Measurements from ENCODE around the gene WDCP.
"Not testable (repeated sequence)": the region's sequence is repeated elsewhere in the genome, so short reads cannot be mapped to it uniquely, and the experiment has no call there.

The WDCP gene

DNA sequence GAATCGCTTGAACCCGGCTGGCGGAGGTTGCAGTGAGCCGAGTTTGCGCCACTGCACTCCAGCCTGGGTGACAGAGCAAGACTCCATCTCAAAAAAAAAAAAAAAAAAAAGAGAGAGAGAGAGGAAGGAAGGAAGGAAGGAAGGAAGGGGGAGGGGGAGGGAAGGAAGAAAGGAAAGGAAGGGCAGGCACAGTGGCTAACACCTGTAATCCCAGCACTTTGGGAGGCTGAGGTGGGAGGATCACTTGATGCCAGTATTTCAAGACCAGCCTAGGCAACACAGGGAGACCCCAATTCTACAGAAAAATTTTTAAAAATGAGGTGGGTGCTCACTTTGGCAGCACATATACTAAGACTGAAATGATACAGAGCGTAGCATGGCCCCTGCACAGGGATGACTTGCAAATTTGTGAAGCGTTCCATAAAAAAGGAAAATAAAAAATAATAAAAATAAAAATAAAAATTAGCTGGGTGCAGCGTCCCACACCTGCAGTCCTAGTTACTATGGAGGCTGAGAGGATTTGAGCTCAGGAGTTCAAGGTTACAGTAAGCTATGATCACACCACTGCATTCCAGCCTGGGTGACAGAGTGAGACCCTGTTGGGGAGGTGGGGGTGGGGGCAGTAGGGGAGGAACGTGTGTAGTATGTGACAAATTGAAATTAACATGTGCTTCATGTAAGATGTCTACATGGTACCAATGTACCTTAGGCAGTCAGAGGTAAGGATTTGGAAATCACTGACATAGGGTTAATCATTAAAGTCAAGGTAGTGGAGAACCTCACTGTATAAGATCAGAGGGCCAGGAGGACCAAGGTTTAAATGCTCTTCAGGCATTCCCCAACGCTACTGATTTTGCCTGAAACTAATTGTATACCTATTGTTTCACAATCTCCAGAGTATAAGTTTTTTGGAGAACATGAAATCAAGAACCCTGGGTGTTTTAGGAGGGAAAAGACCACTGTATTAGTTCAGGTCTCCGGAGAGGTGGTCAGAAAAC, 1.4 kb downstream of the WDCP start:
- ChIA-PET POLR2A (no interaction called here), CTCF (interaction anchor here (0.7 to 1.8 kb wide), 2 partner anchors 118 to 119 kb away, joined by 3 to 9 read pairs; partner anchors contain the start of gene ATAD2B)
- no peak for DNase-seq (ENCODE audit: extremely low spot score)
- TF ChIP-seq, protein P1, sequence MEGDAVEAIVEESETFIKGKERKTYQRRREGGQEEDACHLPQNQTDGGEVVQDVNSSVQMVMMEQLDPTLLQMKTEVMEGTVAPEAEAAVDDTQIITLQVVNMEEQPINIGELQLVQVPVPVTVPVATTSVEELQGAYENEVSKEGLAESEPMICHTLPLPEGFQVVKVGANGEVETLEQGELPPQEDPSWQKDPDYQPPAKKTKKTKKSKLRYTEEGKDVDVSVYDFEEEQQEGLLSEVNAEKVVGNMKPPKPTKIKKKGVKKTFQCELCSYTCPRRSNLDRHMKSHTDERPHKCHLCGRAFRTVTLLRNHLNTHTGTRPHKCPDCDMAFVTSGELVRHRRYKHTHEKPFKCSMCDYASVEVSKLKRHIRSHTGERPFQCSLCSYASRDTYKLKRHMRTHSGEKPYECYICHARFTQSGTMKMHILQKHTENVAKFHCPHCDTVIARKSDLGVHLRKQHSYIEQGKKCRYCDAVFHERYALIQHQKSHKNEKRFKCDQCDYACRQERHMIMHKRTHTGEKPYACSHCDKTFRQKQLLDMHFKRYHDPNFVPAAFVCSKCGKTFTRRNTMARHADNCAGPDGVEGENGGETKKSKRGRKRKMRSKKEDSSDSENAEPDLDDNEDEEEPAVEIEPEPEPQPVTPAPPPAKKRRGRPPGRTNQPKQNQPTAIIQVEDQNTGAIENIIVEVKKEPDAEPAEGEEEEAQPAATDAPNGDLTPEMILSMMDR (IDR thresholded peaks at IDR 0.05; ENCODE audit: control extremely low read depth, extremely low read depth, low read depth, missing control alignments): no peak

DNA sequence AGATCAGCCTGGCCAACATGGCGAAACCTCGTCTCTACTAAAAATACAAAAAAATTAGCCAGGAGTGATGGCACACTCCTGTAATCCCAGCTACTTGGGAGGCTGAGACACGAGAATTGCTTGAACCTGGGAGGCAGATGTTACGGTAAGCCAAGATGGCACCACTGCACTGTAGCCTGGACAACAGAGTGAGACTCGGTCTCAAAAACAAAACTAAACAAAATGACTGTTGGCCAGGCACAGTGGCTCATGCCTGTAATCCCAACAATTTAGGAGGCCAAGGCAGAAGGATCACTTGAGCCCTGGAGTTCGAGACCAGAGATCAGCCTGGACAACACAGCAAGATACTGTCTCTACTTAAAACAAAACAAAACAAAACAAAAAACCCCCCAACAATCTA, 4.1 kb downstream of the WDCP start:
- POLR2A ChIA-PET; CTCF ChIA-PET; DNase-seq (ENCODE audit: extremely low spot score): not testable (repeated sequence)

DNA sequence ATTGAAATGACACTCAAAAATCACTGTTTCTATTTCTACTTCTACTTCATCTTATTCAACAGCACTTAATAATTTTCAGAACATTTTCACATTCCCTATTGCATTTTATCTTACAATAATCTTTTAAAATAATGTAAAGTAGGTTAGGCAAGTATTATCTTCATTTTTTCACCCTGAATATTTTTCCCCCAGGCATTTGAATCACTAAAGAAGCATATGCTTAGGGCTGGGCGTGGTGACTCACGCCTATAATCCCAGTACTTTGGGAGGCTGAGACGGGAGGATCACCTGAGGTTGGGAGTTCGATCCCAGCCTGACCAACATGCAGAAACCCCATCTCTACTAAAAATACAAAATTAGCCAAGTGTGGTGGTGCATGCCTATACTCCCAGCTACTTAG, 6.7 kb downstream of the WDCP start:
- ChIA-PET CTCF (no interaction called here), POLR2A (no interaction called here)
- DNase-seq (ENCODE audit: extremely low spot score): no peak
- TF ChIP-seq, protein P1 (IDR thresholded peaks at IDR 0.05; ENCODE audit: control extremely low read depth, extremely low read depth, low read depth, missing control alignments): no peak

DNA sequence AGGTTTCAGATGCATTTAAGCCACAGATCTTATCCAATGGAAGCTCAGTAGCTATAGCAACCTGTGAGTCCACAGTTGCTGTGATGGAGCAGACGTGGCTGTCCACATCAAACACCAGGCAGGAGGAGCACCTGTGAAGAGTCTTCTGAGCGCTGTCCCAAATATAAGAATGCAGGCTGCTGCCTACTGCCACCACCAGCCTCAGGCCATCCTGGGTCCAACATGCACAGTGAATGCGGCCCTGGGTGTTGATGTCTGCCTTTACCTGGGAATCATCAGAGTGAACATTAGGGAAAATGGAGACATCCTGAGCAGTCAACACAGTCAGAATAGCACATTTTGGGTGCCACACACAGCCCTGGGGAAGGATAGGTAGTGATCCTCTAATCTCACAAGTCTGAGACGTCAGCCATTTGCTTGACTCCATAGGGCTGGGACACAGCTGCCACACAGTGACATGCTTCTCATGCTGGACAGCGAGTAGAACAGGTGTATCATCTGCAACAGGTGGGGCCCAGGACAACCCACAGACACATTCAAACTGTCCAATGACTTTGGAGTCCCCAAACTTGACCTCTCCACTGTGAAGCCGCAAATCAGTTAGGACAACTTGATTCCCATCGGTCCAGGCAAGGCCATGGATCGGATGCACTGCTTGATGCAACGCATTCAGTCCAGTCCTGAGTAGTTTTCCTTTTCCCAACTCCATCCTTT, 8.2 kb downstream of the WDCP start:
- POLR2A ChIA-PET: interaction anchor here (1.0 kb wide), 1 partner anchor 9 kb away, joined by 3 read pairs; no protein-coding TSS in a partner anchor
- CTCF ChIA-PET: interaction anchor here (1.3 kb wide), 1 partner anchor 21 kb away, joined by 3 read pairs; no protein-coding TSS in a partner anchor
- DNase-seq (ENCODE audit: extremely low spot score): no peak
- TF ChIP-seq, protein P1 (IDR thresholded peaks at IDR 0.05; ENCODE audit: control extremely low read depth, extremely low read depth, low read depth, missing control alignments): no peak

DNA sequence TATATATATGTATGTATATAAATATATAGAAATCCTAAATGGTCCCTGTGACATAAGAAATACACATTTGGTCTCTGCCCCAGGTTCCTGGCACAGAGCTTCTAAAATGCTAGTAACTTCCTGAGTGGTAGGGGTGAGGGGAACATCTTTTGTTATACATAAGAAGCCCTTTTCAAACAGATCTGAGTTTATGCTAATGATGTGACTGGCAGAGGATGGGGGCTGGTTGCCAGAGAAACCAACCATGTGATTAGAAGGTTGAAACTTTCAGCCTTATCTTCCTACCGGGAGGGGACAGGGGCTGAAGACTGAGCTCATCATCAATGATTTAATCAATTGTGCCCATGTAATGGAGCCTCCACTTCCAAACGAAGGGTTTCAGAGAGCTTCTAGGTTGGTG, 21.0 kb downstream of the WDCP start:
- TF ChIP-seq, protein P1 (IDR thresholded peaks at IDR 0.05; ENCODE audit: control extremely low read depth, extremely low read depth, low read depth, missing control alignments): no peak
- DNase-seq (ENCODE audit: extremely low spot score): no peak
- POLR2A ChIA-PET: no interaction called here
- CTCF ChIA-PET: interaction anchor here (0.8 to 1.7 kb wide), 5 partner anchors 10 to 99 kb away, joined by 3 to 5 read pairs (median 4); partner anchors contain the start of genes ATAD2B and TP53I3

DNA sequence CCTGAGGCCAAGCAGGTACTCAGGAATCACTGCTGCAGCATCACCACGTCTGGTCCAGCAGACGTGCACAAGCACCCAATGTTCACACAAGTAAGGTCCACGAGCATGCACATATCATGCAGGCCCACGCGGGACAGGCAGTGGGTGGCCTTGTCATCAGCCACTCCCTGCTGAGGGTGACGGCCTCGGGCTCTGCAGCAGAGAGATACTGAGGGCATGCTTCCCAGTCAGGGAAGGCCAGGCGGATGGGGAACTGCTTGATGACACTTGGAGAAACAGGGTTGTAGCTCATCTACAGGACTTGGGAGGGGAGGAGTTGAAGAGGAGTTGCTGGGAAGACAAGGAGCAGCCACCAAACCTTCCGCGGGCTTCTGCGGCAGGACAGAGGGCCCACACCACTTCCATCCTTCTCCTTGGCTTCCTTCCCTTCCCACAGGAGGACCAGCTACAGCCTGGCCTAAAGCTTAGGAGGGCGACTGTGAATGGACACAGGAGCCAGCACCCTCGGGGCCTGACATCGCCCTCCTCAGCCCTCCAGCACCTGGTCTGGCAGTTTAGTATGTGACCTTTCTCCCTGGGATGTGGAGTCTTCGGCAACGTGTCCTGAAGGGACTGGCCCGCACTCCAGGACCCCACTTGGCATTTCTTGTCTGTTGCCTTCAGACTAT, 22.1 kb downstream of the WDCP start:
- ChIA-PET POLR2A (interaction anchor here (0.6 kb wide), 1 partner anchor 12 kb away, joined by 4 read pairs; no protein-coding TSS in a partner anchor), CTCF (interaction anchor here (0.8 to 1.7 kb wide), 3 partner anchors 7 to 59 kb away, joined by 3 to 5 read pairs (median 5); partner anchors contain the start of gene TP53I3)
- TF ChIP-seq, protein P1 (IDR thresholded peaks at IDR 0.05; ENCODE audit: control extremely low read depth, extremely low read depth, low read depth, missing control alignments): no peak
- no peak for DNase-seq (ENCODE audit: extremely low spot score)
